Aorta (tissue), 5 donors: ENCODE results near the gene SOX5. TPM values are rescaled to one million over a fixed set of nuclear protein-coding genes. Genes with fewer than 3 reads are reported as not detected.

Experiments
- ATAC-seq: fragments of 200-7000 bp; cut with Tn5 transposase; one replicate; pipeline ENCODE4 v1.9.1; 2022; ENCODE audit warnings: moderate library complexity; ENCODE audit not compliant: low FRiP score
- DNase-seq, 2 donors: peaks; one replicate each; pipeline ENCODE4 v3.0.0-alpha.2; 2020
- H3K27ac ChIP-seq, 2 donors: one replicate each; pipeline ENCODE4 v1.5.1; 2013; ENCODE audit warnings: low read length in 2 of 2, mild to moderate bottlenecking in 2 of 2, moderate library complexity in 2 of 2, control low read depth in 1 of 2, inconsistent platforms in 1 of 2, low read depth in 1 of 2
- H3K27me3 ChIP-seq, 2 donors: one replicate each; pipeline ENCODE4 v1.6.1; 2013; ENCODE audit warnings: control low read depth in 1 of 2, low read length in 1 of 2, mild to moderate bottlenecking in 1 of 2, moderate library complexity in 1 of 2; ENCODE audit not compliant: insufficient read depth in 2 of 2, control insufficient read depth in 1 of 2
- H3K36me3 ChIP-seq, 2 donors: one replicate each; pipeline ENCODE4 v1.6.1; 2013; ENCODE audit warnings: control low read depth in 1 of 2, low read length in 1 of 2, mild to moderate bottlenecking in 1 of 2; ENCODE audit not compliant: insufficient read depth in 2 of 2, control insufficient read depth in 1 of 2
- H3K4me1 ChIP-seq, 2 donors: one replicate each; pipeline ENCODE4 v1.6.1; 2013; ENCODE audit warnings: low read length in 2 of 2, control low read depth in 1 of 2, mild to moderate bottlenecking in 1 of 2, moderate library complexity in 1 of 2; ENCODE audit not compliant: insufficient read depth in 2 of 2, control insufficient read depth in 1 of 2
- H3K4me3 ChIP-seq, 2 donors: one replicate each; pipeline ENCODE4 v1.5.1; 2013; ENCODE audit warnings: low read length in 2 of 2, control low read depth in 1 of 2, mild to moderate bottlenecking in 1 of 2
- H3K9me3 ChIP-seq: one replicate; pipeline ENCODE4 v1.6.1; 2013; ENCODE audit warnings: mild to moderate bottlenecking, low read length; ENCODE audit not compliant: control insufficient read depth
- WGBS, 2 donors: extraction: QIAGEN DNeasy Blood & Tissue Kit; methylation state at CpG; one replicate each; pipeline ENCODE4 v1.1.7; 2013; 5-methylcytosine and 5-hydroxymethylcytosine counted together
- intact Hi-C, 2 donors: fragments of 100-400 bp; cut with DNase I; formaldehyde crosslinking; loops; one replicate each; pipeline versions ENCODE4 v1.14.2 to v1.15.0; 2022
- polyA plus RNA-seq, 2 donors: library from polyadenylated mRNA; stranded (reverse); fragments of 200-250 nt; gene quantifications; one replicate each; pipeline ENCODE4 v1.2.3, GENCODE V29; 2013
- total RNA-seq, 2 donors: library from RNA; stranded (reverse); fragmentation: NEBNext Ultra II Directional; extraction: Animal tissue kit (Norgen Biotek cat#: 25700); gene quantifications; one replicate each; pipeline ENCODE4 v1.2.1, GENCODE V29; 2021
- donor health status: healthy with polysubstance abuse.
- donor health status: Bipolar disorder and iron deficiency.
- donor health status: DM: no; HTN: no; CAD: no.
- donor health status: DM: no; HTN: no; CAD: no.
- donor health status: DM: yes; HTN: yes; CAD: no.

SOX5 gene
- total and polyA plus RNA-seq, 4 donors, result 2.1 to 58.3 (median 29.2) TPM

DNA sequence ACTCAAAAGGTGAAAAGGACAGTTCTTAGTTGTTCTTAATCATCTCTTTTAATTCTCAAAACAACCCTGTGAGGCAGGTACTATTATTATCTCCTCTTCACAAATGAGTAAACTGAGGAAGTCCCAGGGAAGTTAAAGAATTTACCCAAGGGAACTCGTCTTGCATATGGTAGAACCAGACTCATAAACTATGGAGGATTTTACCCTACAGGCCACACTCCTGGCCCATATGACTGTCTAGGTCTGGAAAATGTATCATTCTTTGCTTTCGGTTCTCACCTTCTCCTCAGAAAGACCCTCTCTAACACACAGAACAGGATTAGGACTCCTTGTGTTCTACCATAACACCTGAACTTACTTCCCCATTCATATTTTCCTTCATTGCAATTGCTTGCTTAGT is 18.9 kb downstream of the SOX5 start:
- Histone ChIP-seq H3K4me3 (no peak overlapping the region), H3K9me3 (no peaks in the 10 kb centered on the region), H3K36me3 (no peaks in the 10 kb centered on the region), H3K4me1 (no peaks in the 10 kb centered on the region), H3K27ac (no peak overlapping the region), H3K27me3 (no peaks in the 10 kb centered on the region)
- intact Hi-C loops, result no loop called here
- DNase-seq (no peak), ATAC-seq (no peak)
- WGBS, 2 donors, result 95 to 97% methylated on average over 2 of the region's 2 CpGs

DNA sequence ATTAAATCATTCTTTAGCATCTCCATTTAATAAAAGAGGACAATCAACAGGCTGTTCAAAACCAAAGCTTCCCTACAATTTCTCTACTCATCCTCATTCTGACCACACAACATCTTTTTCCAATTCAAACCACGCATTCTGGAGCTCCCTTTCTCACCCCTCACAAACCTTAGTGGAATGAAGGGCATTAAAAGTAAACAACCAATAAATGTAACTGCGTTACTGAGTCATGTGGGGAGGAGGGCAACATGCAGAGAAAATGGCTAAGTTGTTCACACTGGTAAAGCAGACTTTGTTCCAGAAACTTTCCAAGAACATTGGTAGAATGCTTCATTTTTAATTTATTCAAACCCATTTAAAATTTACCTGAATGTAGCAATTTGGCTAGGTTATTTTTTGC is 19.6 kb downstream of the SOX5 start:
- H3K36me3 ChIP-seq, result no peaks in the 10 kb centered on the region

GRCh38 chr12:23927907-23928306 is 21.6 kb downstream of the SOX5 start:
- no peak for DNase-seq
- Histone ChIP-seq H3K9me3 (no peaks in the 10 kb centered on the region), H3K36me3 (no peaks in the 10 kb centered on the region), H3K27me3 (no peaks in the 10 kb centered on the region), H3K4me3 (no peak overlapping the region), H3K4me1 (no peaks in the 10 kb centered on the region), H3K27ac (no peak overlapping the region)
- intact Hi-C loops, result no loop called here
- 75 to 76% methylated on average over 3 of the region's 3 CpGs for WGBS, 2 donors
- ATAC-seq, result no peak

More for the DNA sequence above, 19.6 kb downstream of the SOX5 start:
- H3K4me3 ChIP-seq, result no peak overlapping the region
- ATAC-seq (no peak), DNase-seq (no peak)
- no peaks in the 10 kb centered on the region for H3K27me3 ChIP-seq
- 81 to 85% methylated on average over 2 of the region's 2 CpGs for WGBS, 2 donors
- no peak overlapping the region for H3K27ac ChIP-seq
- intact Hi-C loops, result no loop called here
- no peaks in the 10 kb centered on the region for H3K4me1 ChIP-seq
- H3K9me3 ChIP-seq, result no peaks in the 10 kb centered on the region

DNA sequence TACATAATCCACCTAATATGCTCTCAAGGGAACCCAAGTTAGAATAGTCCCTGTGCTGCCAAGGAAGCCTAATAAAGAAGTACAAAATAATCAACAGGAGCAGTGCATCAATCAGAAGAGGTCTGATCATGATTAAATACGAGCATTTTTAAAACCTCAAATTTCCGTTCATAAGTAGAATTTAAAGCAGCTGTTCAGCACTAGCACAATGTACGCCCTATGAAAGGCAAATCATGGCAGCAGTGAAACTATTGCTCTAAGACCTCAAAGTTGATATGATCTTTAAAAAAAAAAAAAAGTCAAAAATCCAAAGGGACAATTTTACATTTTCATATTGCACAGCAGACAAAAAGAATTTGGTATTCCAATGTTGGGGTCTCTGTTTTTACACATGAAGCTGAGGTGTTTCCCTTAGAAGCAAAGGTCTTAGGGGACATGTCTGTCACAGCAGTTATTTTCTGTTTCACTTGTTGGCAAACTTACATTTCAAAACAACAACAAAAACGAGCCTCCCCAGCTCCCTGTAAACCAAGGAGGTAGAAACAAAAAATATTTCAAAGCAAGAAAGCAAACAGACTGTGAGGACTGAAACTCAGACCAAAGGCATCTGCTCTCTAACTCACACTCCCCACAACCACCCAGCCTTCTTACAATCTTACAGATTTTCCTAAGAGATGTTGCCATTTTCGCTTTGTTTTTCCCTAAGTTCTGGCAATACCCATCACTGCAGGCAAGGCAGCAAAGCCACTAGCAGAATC is 28.2 kb downstream of the SOX5 start:
- no peak for ATAC-seq
- Histone ChIP-seq H3K27me3 (no peaks in the 10 kb centered on the region), H3K9me3 (no peaks in the 10 kb centered on the region), H3K27ac (no peak overlapping the region), H3K4me3 (peak overlapping the region in 1 of 2 donors; percentile 1), H3K36me3 (no peaks in the 10 kb centered on the region), H3K4me1 (no peaks in the 10 kb centered on the region)
- intact Hi-C loops, result no loop called here
- WGBS, 2 donors, result 68 to 69% methylated on average over 5 of the region's 5 CpGs
- DNase-seq, result no peak

DNA sequence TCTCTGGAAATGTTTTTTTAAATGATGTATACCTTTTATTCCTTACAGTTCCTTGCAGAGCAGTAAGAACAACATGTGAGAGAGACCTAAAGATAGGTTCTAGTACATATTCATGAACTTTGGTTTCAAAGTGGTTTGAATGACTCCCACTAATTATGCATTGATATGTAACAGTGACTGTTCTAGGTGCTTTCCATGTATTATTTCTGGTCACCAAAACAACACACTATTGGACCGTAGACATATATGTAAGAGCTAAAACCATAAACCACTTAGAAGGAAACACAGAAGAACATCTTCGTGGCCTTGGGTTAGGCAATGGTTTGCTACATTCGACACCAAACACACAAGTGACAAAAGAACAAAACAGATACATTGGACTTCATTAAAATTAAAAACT is 37.9 kb downstream of the SOX5 start:
- WGBS, 2 donors, result 95 to 97% methylated on average over 3 of the region's 3 CpGs
- intact Hi-C loops, result no loop called here
- no peak for ATAC-seq

GRCh38 chr12:23909551-23909950 is 39.9 kb downstream of the SOX5 start:
- no peaks in the 10 kb centered on the region for H3K9me3 ChIP-seq
- WGBS, 2 donors, result 81% methylated on average over 1 of the region's 1 CpG
- no peak overlapping the region for H3K27ac ChIP-seq
- no peaks in the 10 kb centered on the region for H3K27me3 ChIP-seq
- intact Hi-C loops, result no loop called here
- DNase-seq, result no peak
- no peak overlapping the region for H3K4me3 ChIP-seq
- ATAC-seq, result no peak
- H3K36me3 ChIP-seq, result no peaks in the 10 kb centered on the region
- H3K4me1 ChIP-seq, result peaks cover 0 to 3% of the 10 kb centered on the region in 2 donors

More for the DNA sequence above, 37.9 kb downstream of the SOX5 start:
- Histone ChIP-seq H3K36me3 (no peaks in the 10 kb centered on the region), H3K27me3 (no peaks in the 10 kb centered on the region), H3K4me3 (no peak overlapping the region), H3K27ac (no peak overlapping the region), H3K4me1 (peaks cover 0 to 3% of the 10 kb centered on the region in 2 donors), H3K9me3 (no peaks in the 10 kb centered on the region)
- no peak for DNase-seq

GRCh38 chr12:23906329-23906728 is 43.1 kb downstream of the SOX5 start:
- intact Hi-C loops, result no loop called here
- Histone ChIP-seq H3K27ac (no peak overlapping the region), H3K36me3 (no peaks in the 10 kb centered on the region), H3K4me3 (no peak overlapping the region), H3K27me3 (no peaks in the 10 kb centered on the region), H3K9me3 (no peaks in the 10 kb centered on the region), H3K4me1 (peaks cover 0 to 3% of the 10 kb centered on the region in 2 donors)
- DNase-seq (no peak), ATAC-seq (no peak)
- 80 to 82% methylated on average over 6 of the region's 6 CpGs for WGBS, 2 donors

GRCh38 chr12:23899434-23899833 is 50.0 kb downstream of the SOX5 start:
- Histone ChIP-seq H3K27ac (no peak overlapping the region), H3K27me3 (no peaks in the 10 kb centered on the region), H3K4me1 (no peaks in the 10 kb centered on the region), H3K36me3 (no peaks in the 10 kb centered on the region), H3K9me3 (no peaks in the 10 kb centered on the region), H3K4me3 (no peak overlapping the region)
- ATAC-seq (no peak), DNase-seq (no peak)
- 95 to 96% methylated on average over 3 of the region's 3 CpGs for WGBS, 2 donors
- intact Hi-C loops, result no loop called here

- Histone ChIP-seq H3K27ac (no peak overlapping the region), H3K9me3 (no peaks in the 10 kb centered on the region), H3K27me3 (no peaks in the 10 kb centered on the region), H3K36me3 (no peaks in the 10 kb centered on the region), H3K4me1 (no peaks in the 10 kb centered on the region), H3K4me3 (no peak overlapping the region)
- ATAC-seq (no peak), DNase-seq (no peak)
- 78 to 80% methylated on average over 1 of the region's 1 CpG for WGBS, 2 donors
- intact Hi-C loops, result no loop called here
These were observed 51.3 kb downstream of the SOX5 start for GRCh38 chr12:23898121-23898520.
